Embryonic facial prominence (tissue), 1 donor: ENCODE results near the gene KRT5.

Experiments
- DNase-seq: peaks from one replicate; pipeline ENCODE4 v3.0.0-alpha.2; 2016; ENCODE audit errors: extremely low spot score

KRT5 gene

GRCh38 chr12:52537101-52537500 lies 16.9 kb upstream of the KRT5 start:
- DNase-seq: no peak

DNA sequence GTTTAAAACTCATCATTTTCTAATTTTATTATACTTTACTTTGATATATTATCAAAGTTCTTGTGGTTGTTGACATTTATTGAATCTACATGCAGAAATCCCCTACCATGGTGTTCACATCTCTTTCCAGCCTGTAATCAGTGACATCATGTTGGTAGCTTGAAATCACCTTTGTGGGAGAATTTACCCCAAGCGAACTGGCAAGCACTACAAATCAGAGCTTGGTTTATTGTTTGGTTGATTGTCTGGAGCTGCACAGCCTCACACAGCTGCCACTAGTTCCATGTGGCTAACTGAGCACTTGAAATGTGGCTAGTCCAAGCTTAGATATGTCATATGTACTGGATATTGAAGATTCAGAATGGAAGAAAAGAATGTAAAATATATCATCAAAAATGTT lies 15.4 kb upstream of the KRT5 start:
- no peak for DNase-seq

- no peak for DNase-seq
Observed at GRCh38 chr12:52534482-52534881, 14.3 kb upstream of the KRT5 start.

- DNase-seq: no peak
Observed at GRCh38 chr12:52533686-52534470, 13.7 kb upstream of the KRT5 start.

DNA sequence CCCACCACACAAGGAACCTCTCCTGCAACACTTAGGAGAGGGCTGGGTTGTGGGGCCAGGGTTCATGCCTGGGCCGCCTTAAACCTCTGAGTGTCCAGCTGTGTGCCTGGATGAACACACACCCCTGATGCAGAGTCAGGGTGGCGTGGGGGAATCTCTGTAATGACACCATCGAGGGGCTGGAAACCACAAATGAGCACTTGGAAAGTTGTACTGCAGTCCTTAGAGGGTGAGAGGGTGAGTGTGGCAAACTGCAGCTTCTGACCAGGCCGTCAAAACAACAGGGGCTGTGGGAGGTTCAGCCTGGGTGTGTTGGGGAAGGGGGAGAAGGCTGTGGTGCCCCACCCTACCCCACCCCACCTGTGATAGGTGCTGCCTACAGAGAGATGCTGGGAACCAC lies 12.4 kb upstream of the KRT5 start:
- DNase-seq: no peak

DNA sequence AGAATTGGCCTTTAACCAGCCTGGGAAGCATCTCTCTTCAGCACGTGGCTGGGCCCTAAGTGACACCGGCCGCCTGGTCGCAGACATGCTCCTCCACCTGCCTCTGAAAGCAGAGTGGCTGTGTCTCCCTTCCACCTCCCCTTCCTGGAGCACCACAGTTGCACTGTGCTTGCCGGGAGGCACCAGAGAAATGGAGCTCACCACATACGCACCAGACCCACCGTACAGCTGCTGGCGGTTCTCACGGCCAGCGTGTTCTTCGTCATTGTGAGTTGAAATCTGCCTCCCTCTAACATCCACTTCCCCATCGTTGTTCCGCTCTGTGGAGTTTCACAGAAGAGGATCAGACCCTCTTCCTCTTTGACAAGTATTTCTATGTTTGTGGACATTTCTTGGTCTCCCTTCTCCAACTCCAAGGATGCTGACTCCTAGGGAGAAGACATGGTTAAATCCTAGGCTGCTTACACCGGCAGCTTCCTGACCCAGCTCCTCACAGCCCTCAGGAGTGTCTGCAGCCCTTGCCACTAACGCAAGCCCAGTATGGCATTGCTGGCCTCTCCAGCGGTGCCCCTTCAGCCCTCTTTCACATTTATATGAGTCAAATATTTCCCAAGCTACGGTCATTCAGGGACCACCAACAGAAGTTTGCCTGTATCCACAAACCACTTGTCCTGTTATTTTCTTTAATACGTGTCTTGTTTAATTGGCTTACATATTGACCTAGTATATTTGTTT lies 11.5 kb upstream of the KRT5 start:
- DNase-seq: no peak

DNA sequence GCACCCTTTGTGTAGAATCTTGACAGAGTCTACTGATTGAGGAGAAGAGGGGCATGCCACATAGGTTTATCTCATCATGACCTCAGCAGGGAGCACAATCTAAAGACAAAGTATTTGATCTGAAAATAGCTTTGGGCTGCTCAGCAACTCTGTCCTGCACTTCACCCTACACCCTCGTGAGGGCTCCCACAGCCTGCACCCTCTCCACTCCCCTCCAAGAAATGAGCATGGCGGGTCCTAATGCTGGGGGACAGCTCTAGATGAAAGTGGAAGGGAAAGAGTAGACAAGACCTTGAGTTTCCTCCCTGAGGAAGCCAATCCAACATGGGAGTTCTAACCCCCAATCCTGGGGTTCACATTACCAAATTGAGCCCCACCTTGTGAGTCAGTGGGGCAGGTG lies 10.7 kb upstream of the KRT5 start:
- no peak for DNase-seq

GRCh38 chr12:52530366-52530765 lies 10.2 kb upstream of the KRT5 start:
- no peak for DNase-seq

DNA sequence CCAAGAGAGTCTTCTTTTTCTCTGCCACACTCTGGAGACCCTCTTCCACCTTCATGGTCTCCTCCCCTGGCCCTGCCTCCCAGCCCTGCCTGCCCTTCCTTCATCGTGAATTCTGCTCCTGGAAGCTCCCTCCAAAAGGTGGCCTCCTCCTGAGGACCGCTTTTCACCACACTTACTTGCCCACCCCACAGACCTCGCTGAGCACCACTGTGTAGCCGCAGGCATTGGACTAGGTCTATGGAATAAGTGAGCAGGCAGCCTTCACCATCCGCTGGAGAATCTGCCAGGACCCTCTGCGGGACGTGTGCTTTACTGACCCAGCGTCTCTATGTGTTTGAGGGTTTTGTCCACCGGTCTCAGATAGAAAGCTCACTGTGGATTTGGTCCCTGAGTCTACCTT lies 9.7 kb upstream of the KRT5 start:
- DNase-seq: no peak

DNA sequence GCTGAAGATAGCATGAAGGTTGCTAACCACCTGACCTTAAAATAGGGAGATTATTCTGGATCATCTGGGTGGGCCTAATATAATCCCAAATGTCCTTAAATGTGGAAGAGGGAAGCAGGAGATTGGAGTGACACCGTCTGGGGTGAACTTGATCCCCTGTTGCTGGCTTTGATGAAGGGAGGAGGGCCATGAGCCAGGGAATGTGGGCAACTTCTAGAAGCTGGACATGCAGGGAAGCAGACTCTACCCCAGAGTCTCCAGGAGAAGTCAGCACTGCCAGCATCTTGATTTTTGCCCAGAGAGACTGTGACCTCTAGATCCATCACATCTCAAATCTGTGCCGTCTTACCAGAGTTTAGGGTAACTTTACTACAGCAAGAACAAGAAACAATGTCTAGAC lies 9.2 kb upstream of the KRT5 start:
- DNase-seq: no peak

- no peak for DNase-seq
Observed at GRCh38 chr12:52528641-52529143, 8.5 kb upstream of the KRT5 start.

- DNase-seq: no peak
Observed at GRCh38 chr12:52527121-52527800, 7.1 kb upstream of the KRT5 start.

GRCh38 chr12:52526511-52526951 lies 6.3 kb upstream of the KRT5 start:
- no peak for DNase-seq

DNA sequence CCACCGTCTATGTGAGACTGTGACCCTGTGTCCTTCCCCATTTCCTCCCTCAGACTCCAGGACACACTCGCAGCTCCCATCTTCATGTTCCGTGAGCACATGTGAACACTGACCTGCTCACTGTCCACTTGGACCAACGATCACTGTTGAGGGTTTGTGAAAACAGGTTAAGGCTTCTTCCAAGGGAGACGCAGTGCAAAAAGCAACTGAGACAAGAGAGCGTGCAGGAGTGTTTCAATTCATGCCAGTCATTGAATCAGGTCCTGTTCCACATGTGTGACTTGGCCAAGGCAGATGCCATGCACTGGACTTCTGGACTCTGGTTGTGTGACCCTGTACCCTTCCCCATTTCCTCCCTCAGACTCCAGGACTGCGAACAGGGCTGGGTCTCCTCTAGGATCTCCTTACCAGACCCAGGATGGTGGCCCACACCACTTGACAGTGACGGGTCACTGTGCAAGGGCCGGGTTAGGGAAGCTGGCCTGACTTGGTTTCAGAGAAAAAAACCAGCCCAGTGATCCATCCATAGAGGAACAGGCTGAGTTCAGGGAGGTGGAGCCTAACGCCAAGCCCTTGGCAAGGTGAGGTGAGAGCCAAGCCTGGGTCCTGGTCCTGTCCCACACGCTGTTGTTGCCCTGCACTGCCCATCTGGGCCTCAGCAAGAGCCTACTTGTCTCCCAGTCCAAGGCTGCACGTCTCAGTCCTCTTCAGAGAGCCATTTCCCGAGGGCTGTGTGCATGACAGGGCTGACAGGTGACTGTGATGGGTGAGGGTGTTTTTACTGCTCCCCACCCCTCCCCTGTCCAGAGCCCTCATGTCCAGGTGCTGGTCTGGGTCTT lies 5.7 kb upstream of the KRT5 start:
- DNase-seq: no peak

DNA sequence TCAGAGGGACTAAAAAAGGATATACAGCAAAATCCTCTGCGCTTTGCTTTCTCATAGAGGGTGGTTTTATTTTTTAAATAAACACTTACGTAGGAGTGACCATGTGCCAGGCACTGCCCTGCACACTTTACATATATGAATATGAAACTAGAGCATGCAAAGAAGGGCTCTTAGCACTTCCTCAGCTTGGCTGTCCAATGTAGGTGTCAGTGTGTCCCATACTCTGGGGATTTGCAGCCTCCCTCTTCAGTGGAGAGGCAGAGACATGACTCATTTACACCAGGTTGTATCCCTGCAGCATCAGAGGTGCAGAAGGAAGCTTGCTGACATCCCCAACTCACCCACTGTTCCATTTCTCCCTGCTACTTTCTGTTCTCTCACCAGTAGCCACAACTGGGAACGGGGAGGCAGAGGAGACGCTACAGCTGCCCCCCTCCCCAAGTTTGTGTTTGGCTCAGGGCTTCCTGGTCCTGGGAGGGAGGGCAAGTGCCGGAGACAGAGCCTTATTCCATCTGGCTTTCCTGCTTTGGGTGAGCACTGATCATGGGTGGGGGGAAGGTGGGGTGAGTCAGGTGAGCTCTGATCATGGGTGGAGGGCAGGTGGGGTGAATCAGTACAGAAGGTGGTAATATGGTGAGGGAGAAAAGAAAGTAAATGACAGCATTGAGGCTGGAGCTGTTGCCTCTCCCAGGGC lies 4.9 kb upstream of the KRT5 start:
- DNase-seq: no peak

- peak; percentile 34 for DNase-seq
Observed at GRCh38 chr12:52524241-52524897, 4.2 kb upstream of the KRT5 start.

GRCh38 chr12:52523824-52524223 lies 3.6 kb upstream of the KRT5 start:
- no peak for DNase-seq

DNA sequence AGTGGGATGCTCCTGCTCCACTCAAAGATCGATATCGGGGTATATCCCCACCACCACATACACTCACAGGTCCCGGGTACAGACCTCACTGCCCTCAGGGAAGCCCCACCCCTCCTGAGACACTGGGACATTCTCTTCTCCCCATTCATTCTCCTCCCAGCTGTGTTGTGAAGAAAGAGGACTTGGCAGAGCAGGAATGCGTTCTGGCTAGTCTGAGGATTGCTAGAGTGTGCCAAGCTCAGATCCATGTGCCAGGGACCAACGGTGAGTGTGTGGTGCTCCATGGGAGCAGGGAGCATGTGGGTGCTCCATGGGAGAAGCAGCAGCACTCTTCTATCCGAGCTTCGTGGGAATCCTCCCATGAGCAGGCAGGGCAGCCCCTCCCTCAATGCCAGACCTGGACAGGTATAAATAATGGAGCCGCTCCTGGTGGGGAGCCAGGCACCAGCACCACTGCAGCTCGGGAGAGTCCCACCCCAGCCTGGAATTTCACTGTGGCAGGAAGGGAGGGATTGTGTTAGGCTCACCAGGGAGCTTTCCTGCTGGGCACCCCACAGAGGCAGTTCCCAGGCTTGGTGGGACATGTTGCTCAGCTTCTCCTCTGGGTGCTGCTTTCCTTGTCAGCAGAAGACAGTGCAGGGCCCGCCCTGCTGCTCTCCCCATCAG lies 2.3 kb upstream of the KRT5 start:
- DNase-seq: no peak

DNA sequence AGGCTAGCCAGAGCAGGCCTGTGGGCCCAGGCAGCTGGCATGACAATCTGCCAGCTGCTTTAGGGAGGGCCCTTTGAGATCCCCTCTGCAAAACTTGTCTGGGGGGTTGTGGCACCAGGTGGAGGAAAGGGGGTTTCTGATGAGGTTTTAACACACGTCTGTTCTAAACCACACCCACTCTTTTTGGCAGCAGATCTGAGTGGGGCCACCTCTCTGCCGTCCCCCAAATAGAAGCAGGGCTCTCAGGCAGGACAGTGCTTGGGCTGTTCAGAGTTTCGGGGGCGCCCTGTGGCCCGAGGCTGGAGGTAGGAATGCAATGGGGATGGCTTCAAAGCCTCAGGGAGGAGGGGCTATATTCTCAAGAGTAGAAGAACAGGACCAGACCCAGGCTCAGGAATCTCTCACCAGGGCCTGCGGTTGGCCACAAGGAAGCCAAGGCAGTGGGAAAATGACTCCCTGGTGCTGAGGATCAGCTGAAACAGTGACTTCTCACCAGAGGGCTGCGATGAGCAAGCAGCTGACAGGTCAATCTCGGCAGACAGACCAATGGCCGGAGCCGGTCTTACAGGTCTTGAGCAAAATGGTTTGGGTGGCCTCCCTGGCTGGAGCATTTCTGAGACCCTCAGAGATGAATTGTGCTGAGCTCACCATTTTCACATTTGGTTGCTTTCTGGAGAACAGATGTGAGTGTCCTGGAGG lies 1.5 kb upstream of the KRT5 start:
- DNase-seq: no peak
